Upper lobe of right lung (tissue), 1 donor: ENCODE measurements around the gene SAMD4A. TPM values are rescaled to one million over a fixed set of nuclear protein-coding genes. Genes with fewer than 3 reads are reported as not detected.

Source experiments
- ATAC-seq: fragments of 200-7000 bp; cut with Tn5 transposase; one replicate; pipeline ENCODE4 v1.9.1; 2020; ENCODE audit warnings: mild to moderate bottlenecking, moderate library complexity
- DNase-seq: peaks from one replicate; pipeline ENCODE4 v3.0.0-alpha.2; 2020
- H3K27ac ChIP-seq: fragments of 200-600 bp; one replicate; pipeline ENCODE4 v1.8.0; 2022
- H3K27me3 ChIP-seq: fragments of 200-600 bp; one replicate; pipeline ENCODE4 v1.8.0; 2022; ENCODE audit warnings: mild to moderate bottlenecking
- H3K36me3 ChIP-seq: fragments of 200-600 bp; one replicate; pipeline ENCODE4 v1.8.0; 2022
- H3K4me1 ChIP-seq: fragments of 200-600 bp; one replicate; pipeline ENCODE4 v1.8.0; 2022
- H3K4me3 ChIP-seq: fragments of 200-600 bp; one replicate; pipeline ENCODE4 v1.8.0; 2022; ENCODE audit warnings: mild to moderate bottlenecking
- H3K9me3 ChIP-seq: fragments of 200-600 bp; one replicate; pipeline ENCODE4 v1.8.0; 2022
- CTCF ChIP-seq: fragments of 200-600 bp; IDR thresholded peaks from one replicate; pipeline ENCODE4 v1.8.0; 2022; ENCODE audit warnings: antibody characterized with exemption
- intact Hi-C: fragments of 100-400 bp; cut with DNase I; formaldehyde crosslinking; loops from one replicate; pipeline ENCODE4 v1.11.0; 2022
- long read RNA-seq: library from polyadenylated mRNA; unstranded; transcript quantifications from one replicate; pipeline ENCODE4 v2.0.0, GENCODE V29; 2021
- total RNA-seq: library from RNA; stranded (reverse); fragmentation: NEBNext Ultra II Directional; extraction: Animal tissue kit (Norgen Biotek cat#: 25700); gene quantifications from one replicate; pipeline ENCODE4 v1.2.1, GENCODE V29; 2021
- donor health status: DM: no; HTN: yes; CAD: no; lungs with severe emphysema.

The SAMD4A gene
- 39.1 TPM for total RNA-seq
- long read RNA-seq, full-length matches to known transcripts = 2 of 30 reads
- long read RNA-seq, partial matches to known transcripts = 10 of 30 reads
- long read RNA-seq, other reads (novel, unspliced or antisense) = 18 of 30 reads

GRCh38 chr14:54566410-54567223, at the start of gene SAMD4A:
SAMD4A (plus strand) TSS chr14:54567128; CDS start chr14:54567917, 789 bp downstream.
- intact Hi-C loops = loop anchor here (5.0 kb wide), 1 partner anchor 206 kb away; no protein-coding TSS in a partner anchor
- peak; percentile 48 for ATAC-seq
- peak within 1 kb of the TSS; percentile 94 for H3K27ac ChIP-seq
- no peaks in the 10 kb centered on the region for H3K27me3 ChIP-seq
- no peaks in the 10 kb centered on the region for H3K9me3 ChIP-seq
- H3K4me1 ChIP-seq = peaks cover 26% of the 10 kb centered on the region
- peak within 1 kb of the TSS; percentile 72 for H3K4me3 ChIP-seq
- peak; percentile 34 for TF ChIP-seq CTCF
- H3K36me3 ChIP-seq = no peaks in the 10 kb centered on the region
- peak; percentile 86 for DNase-seq

GRCh38 chr14:54524410-54524809, 42.5 kb upstream of the SAMD4A start:
- H3K9me3 ChIP-seq = no peaks in the 10 kb centered on the region
- peaks cover 56% of the 10 kb centered on the region for H3K36me3 ChIP-seq
- no peak for DNase-seq
- no peak for TF ChIP-seq CTCF
- H3K27ac ChIP-seq = no peak overlapping the region
- intact Hi-C loops = no loop called here
- no peak overlapping the region for H3K4me3 ChIP-seq
- no peak for ATAC-seq
- H3K4me1 ChIP-seq = no peaks in the 10 kb centered on the region
- H3K27me3 ChIP-seq = no peaks in the 10 kb centered on the region

GRCh38 chr14:54528973-54529372, 38.0 kb upstream of the SAMD4A start:
- H3K4me1 ChIP-seq = no peaks in the 10 kb centered on the region
- intact Hi-C loops = no loop called here
- no peak for DNase-seq
- H3K36me3 ChIP-seq = peaks cover 42% of the 10 kb centered on the region
- no peaks in the 10 kb centered on the region for H3K9me3 ChIP-seq
- no peak for ATAC-seq
- H3K27me3 ChIP-seq = no peaks in the 10 kb centered on the region
- no peak overlapping the region for H3K27ac ChIP-seq
- no peak overlapping the region for H3K4me3 ChIP-seq
- no peak for TF ChIP-seq CTCF

- H3K27ac ChIP-seq = no peak overlapping the region
- H3K36me3 ChIP-seq = peaks cover 34% of the 10 kb centered on the region
- H3K4me3 ChIP-seq = no peak overlapping the region
- intact Hi-C loops = no loop called here
- ATAC-seq = no peak
- DNase-seq = no peak
- no peaks in the 10 kb centered on the region for H3K27me3 ChIP-seq
- no peaks in the 10 kb centered on the region for H3K4me1 ChIP-seq
- no peak for TF ChIP-seq CTCF
- H3K9me3 ChIP-seq = no peaks in the 10 kb centered on the region
Measured at GRCh38 chr14:54529811-54530210, 37.1 kb upstream of the SAMD4A start.

- ATAC-seq (no peak), DNase-seq (no peak)
- H3K9me3 ChIP-seq = no peaks in the 10 kb centered on the region
- intact Hi-C loops = no loop called here
- no peak for TF ChIP-seq CTCF
- no peak overlapping the region for H3K4me3 ChIP-seq
- peaks cover 19% of the 10 kb centered on the region for H3K36me3 ChIP-seq
- H3K27me3 ChIP-seq = no peaks in the 10 kb centered on the region
- H3K27ac ChIP-seq = no peak overlapping the region
- H3K4me1 ChIP-seq = no peaks in the 10 kb centered on the region
Measured at GRCh38 chr14:54532111-54533012, 34.6 kb upstream of the SAMD4A start.
